GM12873 (cell line): Measurements from ENCODE around the gene TMEM256.

Experiments
- TF ChIP-seq, protein P1 (sequence below): IDR thresholded peaks from 2 replicates; pipeline ENCODE4 v1.5.1; 2012; ENCODE audit warnings: low read depth, mild to moderate bottlenecking, moderate library complexity, low read length, control low read depth; ENCODE audit not compliant: insufficient read depth; ENCODE audit errors: missing control alignments

TMEM256 gene

DNA sequence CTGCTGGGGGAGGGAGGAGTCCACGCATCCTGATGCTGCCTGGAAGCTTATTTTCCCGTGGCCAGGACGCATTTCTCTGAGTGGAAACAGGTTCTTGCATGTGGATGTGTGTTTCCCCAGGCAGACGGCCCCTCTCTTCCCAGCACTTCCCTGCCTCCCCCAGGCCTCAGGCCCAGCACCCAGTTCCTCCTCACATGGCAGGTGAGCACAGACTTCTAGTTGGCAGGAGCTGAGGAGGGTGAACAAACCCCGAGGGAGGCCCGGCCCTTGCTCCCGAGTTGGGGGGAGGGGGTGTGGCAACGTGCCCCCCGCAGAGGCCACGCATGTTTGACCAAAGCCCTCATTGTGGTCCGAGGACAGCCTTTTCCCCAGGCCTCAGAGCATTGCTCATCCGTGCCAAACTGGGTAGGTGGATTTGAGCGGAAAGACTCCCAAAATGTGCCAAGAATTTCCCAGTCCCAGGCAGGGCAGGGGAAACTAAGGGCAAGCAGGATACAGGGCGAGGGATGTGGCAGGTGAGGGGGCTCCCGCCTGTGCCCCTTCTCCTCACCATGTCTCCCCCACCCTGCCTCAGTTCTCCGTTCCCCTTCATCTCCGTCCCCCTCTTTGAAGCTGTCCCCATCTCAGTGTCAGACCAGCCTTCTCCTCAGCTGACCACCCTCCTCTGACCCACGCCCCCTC, 14.7 kb upstream of the TMEM256 start:
- TF ChIP-seq, protein P1, sequence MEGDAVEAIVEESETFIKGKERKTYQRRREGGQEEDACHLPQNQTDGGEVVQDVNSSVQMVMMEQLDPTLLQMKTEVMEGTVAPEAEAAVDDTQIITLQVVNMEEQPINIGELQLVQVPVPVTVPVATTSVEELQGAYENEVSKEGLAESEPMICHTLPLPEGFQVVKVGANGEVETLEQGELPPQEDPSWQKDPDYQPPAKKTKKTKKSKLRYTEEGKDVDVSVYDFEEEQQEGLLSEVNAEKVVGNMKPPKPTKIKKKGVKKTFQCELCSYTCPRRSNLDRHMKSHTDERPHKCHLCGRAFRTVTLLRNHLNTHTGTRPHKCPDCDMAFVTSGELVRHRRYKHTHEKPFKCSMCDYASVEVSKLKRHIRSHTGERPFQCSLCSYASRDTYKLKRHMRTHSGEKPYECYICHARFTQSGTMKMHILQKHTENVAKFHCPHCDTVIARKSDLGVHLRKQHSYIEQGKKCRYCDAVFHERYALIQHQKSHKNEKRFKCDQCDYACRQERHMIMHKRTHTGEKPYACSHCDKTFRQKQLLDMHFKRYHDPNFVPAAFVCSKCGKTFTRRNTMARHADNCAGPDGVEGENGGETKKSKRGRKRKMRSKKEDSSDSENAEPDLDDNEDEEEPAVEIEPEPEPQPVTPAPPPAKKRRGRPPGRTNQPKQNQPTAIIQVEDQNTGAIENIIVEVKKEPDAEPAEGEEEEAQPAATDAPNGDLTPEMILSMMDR = no peak

DNA sequence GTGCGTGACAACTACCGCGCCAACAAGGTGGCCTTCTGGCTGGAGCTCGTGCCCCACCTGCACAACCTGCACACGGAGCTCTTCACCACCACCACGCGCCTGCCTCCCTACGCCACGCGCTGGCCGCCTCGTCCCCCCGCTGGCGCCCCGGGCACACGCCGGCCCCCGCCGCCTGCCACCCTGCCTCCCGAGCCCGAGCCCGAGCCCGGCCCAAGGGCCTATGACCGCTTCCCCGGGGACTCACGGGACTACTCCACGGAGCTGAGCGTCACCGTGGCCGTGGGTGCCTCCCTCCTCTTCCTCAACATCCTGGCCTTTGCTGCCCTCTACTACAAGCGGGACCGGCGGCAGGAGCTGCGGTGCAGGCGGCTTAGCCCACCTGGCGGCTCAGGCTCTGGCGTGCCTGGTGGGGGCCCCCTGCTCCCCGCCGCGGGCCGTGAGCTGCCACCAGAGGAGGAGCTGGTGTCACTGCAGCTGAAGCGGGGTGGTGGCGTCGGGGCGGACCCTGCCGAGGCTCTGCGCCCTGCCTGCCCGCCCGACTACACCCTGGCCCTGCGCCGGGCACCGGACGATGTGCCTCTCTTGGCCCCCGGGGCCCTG, 13.3 kb upstream of the TMEM256 start:
- TF ChIP-seq, protein P1 = no peak

DNA sequence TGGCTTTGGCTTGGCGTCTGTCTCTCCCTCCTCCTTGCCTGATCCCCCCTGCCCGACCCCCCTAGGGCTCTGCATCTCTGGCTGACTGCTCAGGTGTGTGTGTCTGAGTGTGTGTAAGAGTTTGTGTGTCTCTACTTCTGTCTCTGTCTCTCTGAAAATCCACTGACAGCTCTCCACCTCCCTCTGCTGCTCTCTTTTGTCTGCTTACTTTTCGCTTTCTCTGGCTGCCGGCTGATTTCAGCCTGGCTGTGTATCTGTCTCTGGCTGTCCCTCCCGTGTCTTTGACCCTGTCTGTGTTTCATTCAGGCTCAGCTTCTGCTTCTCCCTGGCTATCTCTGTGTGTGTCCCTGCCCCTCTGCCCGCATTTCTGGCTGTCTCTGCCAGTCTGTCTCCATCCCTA, 12.4 kb upstream of the TMEM256 start:
- TF ChIP-seq, protein P1 = peak; percentile 23

DNA sequence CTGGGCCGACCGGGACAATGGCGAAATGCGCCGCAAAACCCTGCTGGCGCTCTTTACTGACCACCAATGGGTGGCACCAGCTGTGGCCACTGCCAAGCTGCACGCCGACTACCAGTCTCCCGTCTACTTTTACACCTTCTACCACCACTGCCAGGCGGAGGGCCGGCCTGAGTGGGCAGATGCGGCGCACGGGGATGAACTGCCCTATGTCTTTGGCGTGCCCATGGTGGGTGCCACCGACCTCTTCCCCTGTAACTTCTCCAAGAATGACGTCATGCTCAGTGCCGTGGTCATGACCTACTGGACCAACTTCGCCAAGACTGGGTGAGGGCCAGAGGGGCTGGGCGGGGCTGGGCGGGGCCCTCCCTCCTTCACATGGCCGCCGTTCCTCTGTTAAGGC, 11.9 kb upstream of the TMEM256 start:
- TF ChIP-seq, protein P1 = no peak

DNA sequence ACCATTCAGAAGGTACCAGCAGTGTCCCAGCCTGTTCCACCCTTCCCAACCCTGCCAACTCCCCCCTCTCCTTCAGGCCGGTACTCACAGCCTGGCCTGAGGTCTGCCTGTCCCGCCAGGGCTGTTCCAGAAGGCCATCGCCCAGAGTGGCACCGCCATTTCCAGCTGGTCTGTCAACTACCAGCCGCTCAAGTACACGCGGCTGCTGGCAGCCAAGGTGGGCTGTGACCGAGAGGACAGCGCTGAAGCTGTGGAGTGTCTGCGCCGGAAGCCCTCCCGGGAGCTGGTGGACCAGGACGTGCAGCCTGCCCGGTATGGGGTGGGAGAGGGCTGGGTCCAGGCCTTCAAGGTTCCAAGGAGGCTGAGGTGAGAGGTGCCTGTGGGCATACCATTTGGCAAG, 10.9 kb upstream of the TMEM256 start:
- TF ChIP-seq, protein P1 = no peak

DNA sequence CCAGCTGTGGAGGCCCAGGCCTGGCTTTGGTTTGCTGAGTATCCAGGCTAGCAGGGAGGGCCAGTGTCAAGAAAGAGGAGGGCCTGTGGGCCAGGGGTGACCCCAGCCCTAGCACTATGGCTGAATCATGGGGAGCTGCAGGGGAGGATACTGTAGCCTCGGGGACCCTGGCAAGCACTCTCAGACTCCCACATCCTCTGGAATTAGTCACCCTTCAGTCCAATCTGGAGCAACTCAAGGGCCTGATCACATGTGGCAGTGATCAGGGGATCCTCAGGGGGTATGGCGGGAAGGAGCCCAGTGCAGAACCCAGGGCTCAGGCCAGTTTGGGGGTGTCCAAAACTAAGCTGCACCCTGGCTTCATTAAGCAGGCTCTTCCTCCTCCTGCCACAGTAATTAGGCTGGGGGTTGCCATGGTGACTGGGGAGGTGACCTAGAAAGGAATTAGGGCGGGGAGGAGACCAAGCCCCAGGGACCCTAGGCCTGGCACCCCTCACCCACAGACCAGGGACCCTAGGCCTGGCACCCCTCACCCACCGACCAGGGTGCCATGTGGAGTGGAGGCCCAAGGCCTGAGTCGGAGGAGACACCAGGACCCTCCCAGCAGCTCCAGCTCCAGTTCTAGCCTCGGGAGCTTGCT, 9.6 kb upstream of the TMEM256 start:
- TF ChIP-seq, protein P1 = no peak

DNA sequence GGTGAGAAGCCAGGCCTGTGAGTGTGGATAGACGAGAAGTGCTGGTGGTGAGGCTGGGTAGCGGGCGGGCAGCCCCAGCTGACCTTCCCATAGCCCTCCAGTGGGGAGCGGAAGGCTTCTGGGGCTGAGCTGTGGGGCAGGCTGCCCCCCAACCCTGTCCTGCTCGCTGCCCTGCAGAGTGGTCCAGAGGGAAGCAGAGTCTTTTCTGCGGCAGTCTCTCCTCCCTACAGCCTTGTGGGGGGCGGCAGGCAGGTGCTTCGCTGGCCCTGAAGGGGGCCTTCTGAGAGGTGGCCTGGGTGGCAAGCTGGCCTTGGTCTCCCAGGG, 7.5 kb upstream of the TMEM256 start:
- TF ChIP-seq, protein P1 = no peak
